Measurements from ENCODE around the gene POLR3B.

- TF ChIP-seq, protein P1, sequence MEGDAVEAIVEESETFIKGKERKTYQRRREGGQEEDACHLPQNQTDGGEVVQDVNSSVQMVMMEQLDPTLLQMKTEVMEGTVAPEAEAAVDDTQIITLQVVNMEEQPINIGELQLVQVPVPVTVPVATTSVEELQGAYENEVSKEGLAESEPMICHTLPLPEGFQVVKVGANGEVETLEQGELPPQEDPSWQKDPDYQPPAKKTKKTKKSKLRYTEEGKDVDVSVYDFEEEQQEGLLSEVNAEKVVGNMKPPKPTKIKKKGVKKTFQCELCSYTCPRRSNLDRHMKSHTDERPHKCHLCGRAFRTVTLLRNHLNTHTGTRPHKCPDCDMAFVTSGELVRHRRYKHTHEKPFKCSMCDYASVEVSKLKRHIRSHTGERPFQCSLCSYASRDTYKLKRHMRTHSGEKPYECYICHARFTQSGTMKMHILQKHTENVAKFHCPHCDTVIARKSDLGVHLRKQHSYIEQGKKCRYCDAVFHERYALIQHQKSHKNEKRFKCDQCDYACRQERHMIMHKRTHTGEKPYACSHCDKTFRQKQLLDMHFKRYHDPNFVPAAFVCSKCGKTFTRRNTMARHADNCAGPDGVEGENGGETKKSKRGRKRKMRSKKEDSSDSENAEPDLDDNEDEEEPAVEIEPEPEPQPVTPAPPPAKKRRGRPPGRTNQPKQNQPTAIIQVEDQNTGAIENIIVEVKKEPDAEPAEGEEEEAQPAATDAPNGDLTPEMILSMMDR (IDR thresholded peaks at IDR 0.05): no peak
- TF ChIP-seq POLR2A (IDR thresholded peaks at IDR 0.05): no peak
Observed at GRCh38 chr12:106328735-106329134, 28.8 kb upstream of the POLR3B start.

Measured in testis (tissue), 2 donors.